ENCODE measurements around the gene GHSR.

The GHSR gene

DNA sequence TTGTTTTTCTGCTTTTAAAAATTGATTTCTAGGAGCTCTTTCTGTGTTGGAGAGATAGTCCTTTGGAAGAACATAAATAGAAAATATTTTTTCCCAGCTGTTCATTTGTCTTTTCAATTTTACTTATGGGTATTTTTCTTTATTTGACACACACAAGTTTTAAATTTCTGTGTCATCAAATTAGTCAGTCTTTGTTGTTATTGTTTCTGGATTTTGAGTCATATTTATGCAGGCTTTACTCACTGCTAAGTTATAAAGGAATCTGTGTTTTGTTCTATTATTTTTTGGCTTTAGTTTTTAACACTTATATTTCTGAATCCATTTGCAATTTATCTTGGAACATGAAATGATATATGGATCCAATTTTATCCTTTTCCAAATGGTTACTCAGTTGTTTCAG, 5.9 kb upstream of the GHSR start:
- Histone ChIP-seq H3K9me3 (ENCODE audit: control insufficient read depth, insufficient read depth, low read length) (no peaks in the 10 kb centered on the region), H4K20me1 (ENCODE audit: control insufficient read depth, insufficient read depth, low read depth, low read length) (no peaks in the 10 kb centered on the region)
- TF ChIP-seq, protein P1, sequence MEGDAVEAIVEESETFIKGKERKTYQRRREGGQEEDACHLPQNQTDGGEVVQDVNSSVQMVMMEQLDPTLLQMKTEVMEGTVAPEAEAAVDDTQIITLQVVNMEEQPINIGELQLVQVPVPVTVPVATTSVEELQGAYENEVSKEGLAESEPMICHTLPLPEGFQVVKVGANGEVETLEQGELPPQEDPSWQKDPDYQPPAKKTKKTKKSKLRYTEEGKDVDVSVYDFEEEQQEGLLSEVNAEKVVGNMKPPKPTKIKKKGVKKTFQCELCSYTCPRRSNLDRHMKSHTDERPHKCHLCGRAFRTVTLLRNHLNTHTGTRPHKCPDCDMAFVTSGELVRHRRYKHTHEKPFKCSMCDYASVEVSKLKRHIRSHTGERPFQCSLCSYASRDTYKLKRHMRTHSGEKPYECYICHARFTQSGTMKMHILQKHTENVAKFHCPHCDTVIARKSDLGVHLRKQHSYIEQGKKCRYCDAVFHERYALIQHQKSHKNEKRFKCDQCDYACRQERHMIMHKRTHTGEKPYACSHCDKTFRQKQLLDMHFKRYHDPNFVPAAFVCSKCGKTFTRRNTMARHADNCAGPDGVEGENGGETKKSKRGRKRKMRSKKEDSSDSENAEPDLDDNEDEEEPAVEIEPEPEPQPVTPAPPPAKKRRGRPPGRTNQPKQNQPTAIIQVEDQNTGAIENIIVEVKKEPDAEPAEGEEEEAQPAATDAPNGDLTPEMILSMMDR (IDR thresholded peaks at IDR 0.05; ENCODE audit: low read depth, low read length, poor library complexity, severe bottlenecking) = no peak
- TF ChIP-seq EZH2phosphoT487 (IDR thresholded peaks at IDR 0.05; ENCODE audit: borderline replicate concordance, low read length) = no peak

DNA sequence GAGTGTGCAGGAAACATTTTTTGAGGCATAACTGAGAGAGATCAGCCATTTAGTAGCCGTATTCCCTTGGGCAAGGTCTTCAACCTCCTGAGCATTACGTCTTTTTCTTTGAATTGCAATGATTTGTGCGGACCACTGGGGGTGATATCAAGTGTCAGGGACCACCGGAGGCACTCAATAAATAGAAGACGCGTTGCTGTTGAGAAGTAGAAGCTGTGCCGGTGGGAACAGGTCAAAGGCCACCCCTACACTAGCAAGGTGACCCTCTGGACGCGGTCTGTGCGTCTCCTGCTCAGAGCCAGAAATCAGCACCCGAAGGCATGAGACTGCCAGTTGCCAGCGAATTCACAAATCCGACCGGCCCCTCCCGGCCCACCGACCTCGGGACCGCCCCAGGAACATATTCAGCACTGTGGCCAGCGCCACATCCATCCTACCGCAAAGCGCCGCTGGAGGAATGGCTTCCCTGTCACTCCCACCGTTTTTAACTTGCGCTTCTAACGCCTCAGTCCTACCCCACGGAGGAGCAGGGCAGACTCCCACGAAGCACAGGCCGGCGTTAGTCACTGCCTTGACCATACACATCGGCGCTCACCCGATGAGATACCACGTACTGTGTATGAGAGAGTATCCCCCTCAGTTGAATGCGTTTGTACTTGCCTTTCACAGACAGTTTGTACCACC, 1.4 kb upstream of the GHSR start:
- no peaks in the 10 kb centered on the region for H3K79me2 ChIP-seq (ENCODE audit: control insufficient read depth, low read length)
- H3K27me3 ChIP-seq (ENCODE audit: control insufficient read depth, low read length) = no peaks in the 10 kb centered on the region
- H3K9me3 ChIP-seq (ENCODE audit: control insufficient read depth, insufficient read depth, low read length) = peaks cover 6% of the 10 kb centered on the region; the same call in 1 of the 2 replicates
- H3K4me2 ChIP-seq (ENCODE audit: low read length) = no peak overlapping the region
- no peaks in the 10 kb centered on the region for H3K36me3 ChIP-seq (ENCODE audit: control insufficient read depth, low read length)
- H3K27ac ChIP-seq (ENCODE audit: low read depth, low read length) = no peak overlapping the region
- no peak for TF ChIP-seq EZH2phosphoT487 (IDR thresholded peaks at IDR 0.05; ENCODE audit: borderline replicate concordance, low read length)
- TF ChIP-seq, protein P1 (IDR thresholded peaks at IDR 0.05; ENCODE audit: low read depth, low read length, poor library complexity, severe bottlenecking) = no peak
- H3F3A ChIP-seq (ENCODE audit: control insufficient read depth, insufficient read depth) = no peaks in the 10 kb centered on the region
- no peaks in the 10 kb centered on the region for H3K9me2 ChIP-seq (replicated peaks; ENCODE audit: control insufficient read depth, low read length)
- no peaks in the 10 kb centered on the region for H3K4me1 ChIP-seq (ENCODE audit: control insufficient read depth, low read length)
- no peaks in the 10 kb centered on the region for H4K20me1 ChIP-seq (ENCODE audit: control insufficient read depth, insufficient read depth, low read depth, low read length)
- H3K4me3 ChIP-seq (ENCODE audit: low read length) = no peak overlapping the region

More for the DNA sequence above, 5.9 kb upstream of the GHSR start:
- no peak overlapping the region for H3K4me2 ChIP-seq (ENCODE audit: low read length)
- H3K4me3 ChIP-seq (ENCODE audit: low read length) = no peak overlapping the region
- no peaks in the 10 kb centered on the region for H3K27me3 ChIP-seq (ENCODE audit: control insufficient read depth, low read length)
- H3K27ac ChIP-seq (ENCODE audit: low read depth, low read length) = no peak overlapping the region
- no peaks in the 10 kb centered on the region for H3K9me2 ChIP-seq (replicated peaks; ENCODE audit: control insufficient read depth, low read length)
- no peaks in the 10 kb centered on the region for H3F3A ChIP-seq (ENCODE audit: control insufficient read depth, insufficient read depth)
- no peaks in the 10 kb centered on the region for H3K4me1 ChIP-seq (ENCODE audit: control insufficient read depth, low read length)
- H3K36me3 ChIP-seq (ENCODE audit: control insufficient read depth, low read length) = no peaks in the 10 kb centered on the region
- no peaks in the 10 kb centered on the region for H3K79me2 ChIP-seq (ENCODE audit: control insufficient read depth, low read length)

DNA sequence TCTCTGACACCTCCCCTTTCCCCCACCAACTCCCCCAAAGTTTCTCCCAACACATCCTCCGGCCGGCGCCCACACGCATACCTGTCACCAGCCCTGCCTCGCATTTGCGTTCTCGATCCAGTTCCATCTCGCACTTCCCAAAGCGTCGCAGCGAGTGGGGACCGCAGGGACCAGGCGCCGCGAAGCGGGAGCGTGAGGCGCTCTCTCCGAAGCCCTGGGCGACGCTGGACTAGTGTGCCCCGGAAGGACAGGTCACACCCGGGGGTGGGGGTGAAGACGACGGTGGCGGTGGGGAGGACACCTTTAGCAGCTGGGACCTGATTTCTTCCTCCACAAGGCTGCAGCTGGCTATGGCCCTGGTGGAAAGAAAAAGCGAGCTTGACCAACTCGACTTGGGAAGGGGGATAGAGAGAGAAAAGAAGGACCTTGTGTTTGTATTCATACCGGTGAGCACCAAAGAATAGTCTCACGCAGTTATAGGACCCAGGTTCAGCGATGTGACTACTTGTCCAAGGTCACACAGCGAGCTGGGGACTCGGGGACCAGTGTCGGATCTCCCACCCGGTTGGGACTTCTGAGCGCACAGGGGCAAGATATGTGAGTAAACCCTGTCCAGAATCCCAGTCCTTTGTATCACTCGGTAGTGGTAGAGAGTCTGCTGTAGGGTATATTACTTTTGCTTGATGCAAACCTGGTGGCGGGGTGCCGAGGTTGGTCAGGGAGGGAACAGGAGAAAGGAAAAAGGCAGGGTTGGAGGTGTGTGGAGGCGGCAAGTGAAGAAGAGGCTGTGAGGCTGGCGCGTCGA, 607 bp upstream of the GHSR start:
- Histone ChIP-seq H3K27ac (ENCODE audit: low read depth, low read length) (no peak overlapping the region), H3K4me1 (ENCODE audit: control insufficient read depth, low read length) (no peaks in the 10 kb centered on the region), H3K79me2 (ENCODE audit: control insufficient read depth, low read length) (no peaks in the 10 kb centered on the region), H3K4me3 (ENCODE audit: low read length) (no peak overlapping the region), H3K4me2 (ENCODE audit: low read length) (no peak overlapping the region), H3K27me3 (ENCODE audit: control insufficient read depth, low read length) (no peaks in the 10 kb centered on the region), H3K9me3 (ENCODE audit: control insufficient read depth, insufficient read depth, low read length) (peaks cover 6% of the 10 kb centered on the region; the same call in 1 of the 2 replicates), H3K36me3 (ENCODE audit: control insufficient read depth, low read length) (no peaks in the 10 kb centered on the region), H3K9me2 (replicated peaks; ENCODE audit: control insufficient read depth, low read length) (no peaks in the 10 kb centered on the region), H4K20me1 (ENCODE audit: control insufficient read depth, insufficient read depth, low read depth, low read length) (no peaks in the 10 kb centered on the region), H3F3A (ENCODE audit: control insufficient read depth, insufficient read depth) (no peaks in the 10 kb centered on the region)
- no peak for TF ChIP-seq EZH2phosphoT487 (IDR thresholded peaks at IDR 0.05; ENCODE audit: borderline replicate concordance, low read length)
- TF ChIP-seq, protein P1 (IDR thresholded peaks at IDR 0.05; ENCODE audit: low read depth, low read length, poor library complexity, severe bottlenecking) = no peak

All from DOHH2 (cell line).